GM23248 (cell line): ENCODE results near the gene SHROOM3.

ENCODE experiments used
- EZH2 ChIP-seq: fragments of 200-600 bp; sonication (generic); IDR thresholded peaks from 2 replicates; pipeline ENCODE4 v1.6.1; 2018; ENCODE audit warnings: antibody characterized with exemption, mild to moderate bottlenecking; ENCODE audit not compliant: insufficient read depth, poor library complexity, severe bottlenecking
- EZH2phosphoT487 ChIP-seq: fragments of 200-600 bp; sonication (generic); IDR thresholded peaks from 2 replicates; pipeline ENCODE4 v1.6.1; 2018; ENCODE audit warnings: antibody characterized with exemption, moderate library complexity, mild to moderate bottlenecking, low read depth; ENCODE audit not compliant: insufficient read depth

DNA sequence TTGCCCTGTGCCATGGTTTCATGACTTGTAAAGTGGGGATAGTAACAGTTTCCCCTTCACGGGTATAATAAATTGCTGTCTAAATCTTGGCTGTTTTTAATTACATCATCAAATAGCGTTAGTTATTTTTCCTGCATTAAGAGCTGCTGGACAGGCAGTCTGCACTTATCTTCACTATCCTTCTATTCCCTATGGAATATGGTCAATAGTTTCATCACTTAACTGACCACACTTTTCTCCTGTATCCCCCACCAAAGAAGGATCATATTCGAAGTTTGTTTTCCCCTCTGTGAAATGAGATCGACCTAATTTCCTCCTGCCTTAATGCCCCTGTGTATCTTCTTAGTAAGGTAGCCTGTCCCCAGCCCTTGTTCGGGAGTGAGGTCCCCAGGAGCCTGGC lies 133.2 kb downstream of the SHROOM3 start:
- TF ChIP-seq EZH2phosphoT487: no peak
- no peak for TF ChIP-seq EZH2
